ENCODE results near the gene SCO1. TPM values are rescaled to one million over a fixed set of nuclear protein-coding genes. Genes with fewer than 3 reads are reported as not detected.

Gene SCO1
- total RNA-seq, 1 donor from 2014 or later, result 36.0 TPM

- TF ChIP-seq CTCF (IDR thresholded peaks at IDR 0.05; ENCODE audit: insufficient read depth, low read depth, low read length) (no peak), EZH2 (IDR thresholded peaks at IDR 0.05; ENCODE audit: insufficient read depth, low read length) (no peak)
- H3K4me1 ChIP-seq (ENCODE audit: insufficient read depth, low read length), result no peaks in the 10 kb centered on the region
- DNase-seq (ENCODE audit: low read depth) (no peak), FAIRE-seq (no peak)
- no peak overlapping the region for H3K4me3 Mint-ChIP-seq (ENCODE audit: unreplicated experiment)
- H3K79me2 ChIP-seq (ENCODE audit: insufficient read depth, low read length), result no peaks in the 10 kb centered on the region
- H3K9me3 Mint-ChIP-seq (ENCODE audit: unreplicated experiment), result no peaks in the 10 kb centered on the region
- H3K27ac Mint-ChIP-seq (ENCODE audit: unreplicated experiment), result no peak overlapping the region
- H3K27me3 ChIP-seq (ENCODE audit: insufficient read depth, low read length), result no peaks in the 10 kb centered on the region
- H3K4me3 ChIP-seq (ENCODE audit: insufficient read depth, low read depth, low read length), result no peak overlapping the region
- H3K36me3 Mint-ChIP-seq (ENCODE audit: low read depth, unreplicated experiment), result no peaks in the 10 kb centered on the region
- H3K27ac ChIP-seq (ENCODE audit: low read depth, low read length), result no peak overlapping the region
- peaks cover 7% of the 10 kb centered on the region for H3K4me1 Mint-ChIP-seq (ENCODE audit: low read depth, unreplicated experiment)
- H3K36me3 ChIP-seq (ENCODE audit: insufficient read depth, low read length), result no peaks in the 10 kb centered on the region
- no peaks in the 10 kb centered on the region for H4K20me1 ChIP-seq (ENCODE audit: insufficient read depth, low read length)
- H2AFZ ChIP-seq (ENCODE audit: low read depth, low read length), result no peak overlapping the region
- no peaks in the 10 kb centered on the region for H3K9me3 ChIP-seq (ENCODE audit: insufficient read depth, low read depth, low read length)
- H3K27me3 Mint-ChIP-seq (ENCODE audit: low read depth, unreplicated experiment), result peaks cover 14% of the 10 kb centered on the region
- H3K9ac ChIP-seq (ENCODE audit: low read length), result no peak overlapping the region
- no peak overlapping the region for H3K4me2 ChIP-seq (ENCODE audit: low read length)
Observed at GRCh38 chr17:10652984-10653659, 44.2 kb downstream of the SCO1 start.

GRCh38 chr17:10651927-10652326 lies 45.4 kb downstream of the SCO1 start:
- no peaks in the 10 kb centered on the region for H3K79me2 ChIP-seq (ENCODE audit: insufficient read depth, low read length)
- Mint-ChIP-seq H3K27ac (ENCODE audit: unreplicated experiment) (no peak overlapping the region), H3K9me3 (ENCODE audit: unreplicated experiment) (no peaks in the 10 kb centered on the region), H3K27me3 (ENCODE audit: low read depth, unreplicated experiment) (peaks cover 10% of the 10 kb centered on the region), H3K36me3 (ENCODE audit: low read depth, unreplicated experiment) (no peaks in the 10 kb centered on the region), H3K4me3 (ENCODE audit: unreplicated experiment) (no peak overlapping the region), H3K4me1 (ENCODE audit: low read depth, unreplicated experiment) (peaks cover 7% of the 10 kb centered on the region)
- no peaks in the 10 kb centered on the region for H4K20me1 ChIP-seq (ENCODE audit: insufficient read depth, low read length)
- H3K9me3 ChIP-seq (ENCODE audit: insufficient read depth, low read depth, low read length), result no peaks in the 10 kb centered on the region
- H3K4me3 ChIP-seq (ENCODE audit: insufficient read depth, low read depth, low read length), result no peak overlapping the region
- DNase-seq (ENCODE audit: low read depth) (no peak), FAIRE-seq (no peak)
- no peaks in the 10 kb centered on the region for H3K4me1 ChIP-seq (ENCODE audit: insufficient read depth, low read length)
- no peak overlapping the region for H3K4me2 ChIP-seq (ENCODE audit: low read length)
- H2AFZ ChIP-seq (ENCODE audit: low read depth, low read length), result no peak overlapping the region
- no peak overlapping the region for H3K9ac ChIP-seq (ENCODE audit: low read length)
- TF ChIP-seq CTCF (IDR thresholded peaks at IDR 0.05; ENCODE audit: insufficient read depth, low read depth, low read length) (no peak), EZH2 (IDR thresholded peaks at IDR 0.05; ENCODE audit: insufficient read depth, low read length) (no peak)
- H3K27me3 ChIP-seq (ENCODE audit: insufficient read depth, low read length), result no peaks in the 10 kb centered on the region
- no peaks in the 10 kb centered on the region for H3K36me3 ChIP-seq (ENCODE audit: insufficient read depth, low read length)
- H3K27ac ChIP-seq (ENCODE audit: low read depth, low read length), result no peak overlapping the region

- DNase-seq (ENCODE audit: low read depth) (no peak), FAIRE-seq (no peak)
- no peaks in the 10 kb centered on the region for H3K9me3 Mint-ChIP-seq (ENCODE audit: unreplicated experiment)
- H3K9ac ChIP-seq (ENCODE audit: low read length), result no peak overlapping the region
- H3K4me1 Mint-ChIP-seq (ENCODE audit: low read depth, unreplicated experiment), result peaks cover 7% of the 10 kb centered on the region
- H3K27me3 Mint-ChIP-seq (ENCODE audit: low read depth, unreplicated experiment), result peaks cover 5% of the 10 kb centered on the region
- no peak overlapping the region for H3K27ac ChIP-seq (ENCODE audit: low read depth, low read length)
- no peak overlapping the region for H3K4me3 ChIP-seq (ENCODE audit: insufficient read depth, low read depth, low read length)
- no peaks in the 10 kb centered on the region for H3K27me3 ChIP-seq (ENCODE audit: insufficient read depth, low read length)
- no peak overlapping the region for H3K4me2 ChIP-seq (ENCODE audit: low read length)
- no peaks in the 10 kb centered on the region for H3K4me1 ChIP-seq (ENCODE audit: insufficient read depth, low read length)
- H3K79me2 ChIP-seq (ENCODE audit: insufficient read depth, low read length), result no peaks in the 10 kb centered on the region
- no peaks in the 10 kb centered on the region for H3K36me3 Mint-ChIP-seq (ENCODE audit: low read depth, unreplicated experiment)
- no peaks in the 10 kb centered on the region for H3K9me3 ChIP-seq (ENCODE audit: insufficient read depth, low read depth, low read length)
- H2AFZ ChIP-seq (ENCODE audit: low read depth, low read length), result no peak overlapping the region
- no peak for TF ChIP-seq CTCF (IDR thresholded peaks at IDR 0.05; ENCODE audit: insufficient read depth, low read depth, low read length)
- no peak for TF ChIP-seq EZH2 (IDR thresholded peaks at IDR 0.05; ENCODE audit: insufficient read depth, low read length)
- H3K27ac Mint-ChIP-seq (ENCODE audit: unreplicated experiment), result no peak overlapping the region
- no peaks in the 10 kb centered on the region for H4K20me1 ChIP-seq (ENCODE audit: insufficient read depth, low read length)
- H3K4me3 Mint-ChIP-seq (ENCODE audit: unreplicated experiment), result no peak overlapping the region
- H3K36me3 ChIP-seq (ENCODE audit: insufficient read depth, low read length), result no peaks in the 10 kb centered on the region
Observed at GRCh38 chr17:10649602-10650001, 47.7 kb downstream of the SCO1 start.

Data from astrocyte (in vitro differentiated cells and primary cell).